ENCODE measurements around the gene PSD2. TPM values are rescaled to one million over a fixed set of nuclear protein-coding genes. Genes with fewer than 3 reads are reported as not detected.

Gene PSD2
- total and polyA plus RNA-seq, 2 of the 13 experiments (the other 11 are each of a cell fraction or from before 2014, with no cell fraction given): 0.07 TPM; not detected in 1

- TF ChIP-seq THAP9 (CRISPR knock-in tag; IDR thresholded peaks at IDR 0.05; ENCODE audit: borderline replicate concordance): peak; percentile 29; the same call in 1 of the 2 replicates
- peak; percentile 31 to 62; a peak in 2 of 4 replicates for TF ChIP-seq HMGXB4 (CRISPR knock-in tag; IDR thresholded peaks at IDR 0.05; ENCODE audit: borderline replicate concordance in 1 of 2, low read depth in 1 of 2)
- no peak for TF ChIP-seq GPBP1L1 (CRISPR knock-in tag; IDR thresholded peaks at IDR 0.05)
- 0 out of 2 replicates have a peak, but pooled peaks have one; percentile 33 for TF ChIP-seq FOXC1 (CRISPR knock-in tag; IDR thresholded peaks at IDR 0.05; ENCODE audit: borderline replicate concordance)
- no peak for TF ChIP-seq HIC2 (CRISPR knock-in tag; IDR thresholded peaks at IDR 0.05; ENCODE audit: low read depth)
- TF ChIP-seq PLSCR1 (CRISPR knock-in tag; IDR thresholded peaks at IDR 0.05; ENCODE audit: borderline replicate concordance): no peak
- TF ChIP-seq CTCF (CRISPR knock-in tag; IDR thresholded peaks at IDR 0.05): peak; percentile 86
- 0 out of 2 replicates have a peak, but pooled peaks have one; percentile 22 for TF ChIP-seq DRAP1 (CRISPR knock-in tag; IDR thresholded peaks at IDR 0.05)
- peak; percentile 37; the same call in 1 of the 2 replicates for TF ChIP-seq ZNF350 (CRISPR knock-in tag; IDR thresholded peaks at IDR 0.05; ENCODE audit: borderline replicate concordance, low read depth)
- 0 out of 2 replicates have a peak, but pooled peaks have one; percentile 41 for TF ChIP-seq HIVEP1 (CRISPR knock-in tag; IDR thresholded peaks at IDR 0.05)
- peak; percentile 45; the same call in 1 of the 2 replicates for TF ChIP-seq ZMYM4 (CRISPR knock-in tag; IDR thresholded peaks at IDR 0.05)
- TF ChIP-seq NR2F6 (IDR thresholded peaks at IDR 0.05): no peak
- TF ChIP-seq NR2F6 (CRISPR knock-in tag; IDR thresholded peaks at IDR 0.05): 0 out of 2 replicates have a peak, but pooled peaks have one; percentile 25
- TF ChIP-seq ZNF362 (CRISPR knock-in tag; IDR thresholded peaks at IDR 0.05; ENCODE audit: borderline replicate concordance): no peak
Observed at GRCh38 chr5:139774980-139775661, 20.5 kb upstream of the PSD2 start (continued).

All from HepG2 (cell line).